PC-3 (cell line): ENCODE results near the gene KCTD8.

ENCODE experiments used
- CTCF ChIP-seq: fragments of 300-600 bp; sonication (generic); conservative IDR thresholded peaks from 2 replicates; pipeline ENCODE4 v1.5.1; 2017; ENCODE audit warnings: antibody characterized with exemption, low read depth, mild to moderate bottlenecking, low read length
- EZH2phosphoT487 ChIP-seq: fragments of 300-600 bp; sonication (generic); IDR thresholded peaks from 2 replicates; pipeline ENCODE4 v1.6.1; 2018; ENCODE audit warnings: mild to moderate bottlenecking, antibody characterized with exemption, low read length, borderline replicate concordance

GRCh38 chr4:44421330-44422065 is 27.1 kb downstream of the KCTD8 start:
- TF ChIP-seq CTCF (no peak), EZH2phosphoT487 (no peak)
